Endothelial cell of umbilical vein (primary cell): ENCODE measurements around the gene RRP1B. TPM values are rescaled to one million over a fixed set of nuclear protein-coding genes. Genes with fewer than 3 reads are reported as not detected.
A peak's percentile ranks its signal among the peaks of the same experiment; 100 is the strongest.

ENCODE experiments used
- BruUV-seq: library from RNA; stranded (reverse); fragments of 400-500 nt; replicated peaks from 2 replicates; lab custom pipeline; 2021; lab: Mats Ljungman, UMichigan
- CTCF ChIA-PET: fragments of 300-600, 350-600 bp; sonication (Branson Sonifier 250); formaldehyde crosslinking; loops from one replicate; lab custom pipeline; 2021; ENCODE audit warnings: antibody characterized with exemption, inconsistent platforms; lab: Charles Lee
- POLR2A ChIA-PET: fragments of 300-600, 350-600 bp; sonication (Branson Sonifier 250); formaldehyde crosslinking; loops from one replicate; lab custom pipeline; 2021; ENCODE audit warnings: antibody characterized with exemption, inconsistent platforms; lab: Charles Lee
- DNase-seq: peaks from one replicate; pipeline ENCODE4 v3.0.0-alpha.2; 2011; ENCODE audit warnings: low read depth, low spot score
- FAIRE-seq: peaks from 2 replicates; lab custom pipeline; 2011; peaks lifted over from hg19 to GRCh38; lab: Jason Lieb, UNC
- H2AFZ ChIP-seq: 2 replicates; pipeline ENCODE4 v1.6.0; 2012; ENCODE audit warnings: low read depth, low read length, control low read depth, inconsistent platforms
- H3K27ac ChIP-seq: 2 replicates; pipeline ENCODE4 v1.5.1; 2011; ENCODE audit warnings: low read depth, mild to moderate bottlenecking, control low read depth, low read length, moderate library complexity; ENCODE audit not compliant: insufficient read depth
- H3K27me3 ChIP-seq, 2 experiments: 2 replicates each; pipeline versions ENCODE4 v1.6.0 to v1.6.1; 2011; ENCODE audit warnings: low read length in 2 of 2, mixed read lengths in 1 of 2; ENCODE audit not compliant: control insufficient read depth in 2 of 2, insufficient read depth in 2 of 2
- H3K36me3 ChIP-seq, 2 experiments: 2 replicates in 1 of 2; 3 replicates in 1 of 2; pipeline ENCODE4 v1.5.1; 2011; ENCODE audit warnings: low read length in 2 of 2, mild to moderate bottlenecking in 1 of 2, moderate library complexity in 1 of 2; ENCODE audit not compliant: control insufficient read depth in 2 of 2, insufficient read depth in 2 of 2; ENCODE audit errors: extremely low read depth in 1 of 2
- H3K4me1 ChIP-seq: 3 replicates; pipeline ENCODE4 v1.5.1; 2011; ENCODE audit warnings: mild to moderate bottlenecking, low read length; ENCODE audit not compliant: control insufficient read depth, insufficient read depth; ENCODE audit errors: extremely low read depth
- H3K4me2 ChIP-seq: 2 replicates; pipeline ENCODE4 v1.6.1; 2011; ENCODE audit warnings: low read length, control low read depth, mixed read lengths; ENCODE audit not compliant: insufficient read depth
- H3K4me3 ChIP-seq, 3 experiments: fragments of 200-600 bp in 1 of 3; sonication (generic), shearing (Covaris generic) in 1 of 3; replicated peaks in 1 of 3; 2 replicates each; pipeline ENCODE4 v1.5.1; 2011 to 2016; ENCODE audit warnings: control low read depth in 3 of 3, low read length in 3 of 3, mild to moderate bottlenecking in 2 of 3, inconsistent platforms in 1 of 3, low read depth in 1 of 3, moderate library complexity in 1 of 3; ENCODE audit not compliant: insufficient read depth in 1 of 3
- H3K79me2 ChIP-seq: 2 replicates; pipeline ENCODE4 v1.6.0; 2012; ENCODE audit warnings: low read length, inconsistent platforms; ENCODE audit not compliant: control insufficient read depth, insufficient read depth
- H3K9ac ChIP-seq: replicated peaks from 2 replicates; pipeline ENCODE3; 2011; ENCODE audit warnings: low read length, control low read depth; ENCODE audit not compliant: insufficient read depth; ENCODE audit errors: extremely low read depth
- H3K9me1 ChIP-seq: replicated peaks from 3 replicates; pipeline ENCODE4 v1.6.0; 2011; ENCODE audit warnings: mild to moderate bottlenecking, low read length; ENCODE audit not compliant: control insufficient read depth, insufficient read depth; ENCODE audit errors: extremely low read depth
- H3K9me3 ChIP-seq: replicated peaks from 2 replicates; pipeline ENCODE4 v1.5.1; 2012; ENCODE audit warnings: low read length, inconsistent platforms; ENCODE audit not compliant: control insufficient read depth, insufficient read depth
- H4K20me1 ChIP-seq: replicated peaks from 2 replicates; pipeline ENCODE3; 2011; ENCODE audit warnings: mild to moderate bottlenecking, low read length; ENCODE audit not compliant: control insufficient read depth, insufficient read depth; ENCODE audit errors: extremely low read depth
- CTCF ChIP-seq, 2 donors: IDR thresholded peaks; 1 replicate in 1 of 2; 2 replicates in 1 of 2; pipeline ENCODE4 v1.5.1; 2011; ENCODE audit warnings: low read length in 2 of 2, mild to moderate bottlenecking in 2 of 2, moderate library complexity in 2 of 2, control low read depth in 1 of 2, inconsistent platforms in 1 of 2, low read depth in 1 of 2; ENCODE audit not compliant: insufficient read depth in 1 of 2; ENCODE audit errors: extremely low read depth in 1 of 2
- EZH2 ChIP-seq: IDR thresholded peaks from 2 replicates; pipeline ENCODE4 v1.6.1; 2012; ENCODE audit warnings: borderline replicate concordance, low read depth, mild to moderate bottlenecking, moderate library complexity, low read length, inconsistent platforms; ENCODE audit not compliant: severe bottlenecking
- FOS ChIP-seq: IDR thresholded peaks from 2 replicates; pipeline ENCODE4 v1.6.1; 2011; ENCODE audit warnings: mild to moderate bottlenecking, low read length, moderate library complexity, borderline replicate concordance; ENCODE audit not compliant: insufficient read depth
- GATA2 ChIP-seq: IDR thresholded peaks from 2 replicates; pipeline ENCODE4 v1.7.0; 2011; ENCODE audit warnings: low read depth, mild to moderate bottlenecking, moderate library complexity, mixed read lengths, low read length; ENCODE audit not compliant: insufficient read length, insufficient read depth
- JUN ChIP-seq: IDR thresholded peaks from 2 replicates; pipeline ENCODE4 v1.6.1; 2011; ENCODE audit warnings: borderline replicate concordance, low read depth; ENCODE audit not compliant: insufficient read length, insufficient read depth
- MYC ChIP-seq: IDR thresholded peaks from one replicate; pipeline ENCODE4 v1.6.1; 2011; ENCODE audit warnings: mild to moderate bottlenecking, low read depth, low read length
- POLR2A ChIP-seq: IDR thresholded peaks from 2 replicates; pipeline ENCODE4 v1.6.1; 2012; ENCODE audit warnings: low read depth, mild to moderate bottlenecking, control low read depth, low read length
- POLR2AphosphoS5 ChIP-seq: IDR thresholded peaks from 2 replicates; pipeline ENCODE4 v1.6.1; 2012; ENCODE audit warnings: low read depth, mild to moderate bottlenecking, control low read depth, low read length, moderate library complexity; ENCODE audit not compliant: insufficient read depth
- dilution Hi-C: fragments of 300-500 bp; cut with MboI; formaldehyde crosslinking; loops from one replicate; pipeline ENCODE4 v1.15.0; 2019; ENCODE audit warnings: low sequenced_read_pairs; ENCODE audit not compliant: extremely low pct_ligation_motif_present
- intact Hi-C: fragments of 100-400 bp; cut with micrococcal nuclease; formaldehyde crosslinking; loops from one replicate; pipeline ENCODE4 v1.10.0; 2022
- polyA plus RNA-seq, 4 experiments: library from polyadenylated mRNA; depleted of rRNA in 3 of 4; stranded (reverse) in 3 of 4; unstranded in 1 of 4; fragments of >200 nt; gene quantifications; 2 replicates each; pipeline versions ENCODE4 v1.2.1 to v1.2.3, GENCODE V29; 2011 to 2012; ENCODE audit warnings: missing spikeins in 1 of 4
- total RNA-seq: library from RNA; stranded (reverse); gene quantifications from 2 replicates; pipeline ENCODE4 v1.2.3, GENCODE V29; 2021
- TF ChIP-seq, protein P1 (sequence below): IDR thresholded peaks from 2 replicates; pipeline ENCODE4 v1.6.1; 2011; ENCODE audit not compliant: insufficient read depth, insufficient read length

RRP1B gene
- total and polyA plus RNA-seq, 2 donors (not counting 3 experiments of a cell fraction or from before 2014, with no cell fraction given): 13.0 to 39.9 TPM

- H3K9me1 ChIP-seq: no peaks in the 10 kb centered on the region
- peak overlapping the region; percentile 57 for H3K4me2 ChIP-seq
- no peak overlapping the region for H3K4me3 ChIP-seq
- TF ChIP-seq JUN: no peak
- no peak for TF ChIP-seq GATA2
- no peak for TF ChIP-seq MYC
- TF ChIP-seq EZH2: no peak
- no peak for TF ChIP-seq FOS
- no peak for TF ChIP-seq POLR2A
- TF ChIP-seq POLR2AphosphoS5: no peak
- TF ChIP-seq, protein P1, sequence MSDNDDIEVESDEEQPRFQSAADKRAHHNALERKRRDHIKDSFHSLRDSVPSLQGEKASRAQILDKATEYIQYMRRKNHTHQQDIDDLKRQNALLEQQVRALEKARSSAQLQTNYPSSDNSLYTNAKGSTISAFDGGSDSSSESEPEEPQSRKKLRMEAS: no peak
- no peak for TF ChIP-seq CTCF (IDR thresholded peaks at IDR 0.05; ENCODE audit: extremely low read depth in 1 of 2, insufficient read depth in 1 of 2, low read depth in 1 of 2, low read length in 2 of 2)
- H3K27ac ChIP-seq: no peak overlapping the region
- H3K79me2 ChIP-seq: peaks cover 30% of the 10 kb centered on the region
- FAIRE-seq: no peak
- H3K27me3 ChIP-seq: no peaks in the 10 kb centered on the region
- H3K9me3 ChIP-seq: no peaks in the 10 kb centered on the region
- BruUV-seq: TSS peak; percentile 4
- intact Hi-C loops (no loop called here), dilution Hi-C loops (no loop called here)
- H4K20me1 ChIP-seq: no peaks in the 10 kb centered on the region
- no peak overlapping the region for H2AFZ ChIP-seq
- H3K9ac ChIP-seq: no peak overlapping the region
- POLR2A ChIA-PET: no interaction called here
- CTCF ChIA-PET: interaction anchor here (1.6 kb wide), 2 partner anchors 8 to 69 kb away, joined by 6 read pairs; partner anchors contain the start of gene RRP1
- DNase-seq: no peak
- no peaks in the 10 kb centered on the region for H3K36me3 ChIP-seq
- peaks cover 17% of the 10 kb centered on the region for H3K4me1 ChIP-seq
Measured at GRCh38 chr21:43720539-43721166, 61.3 kb downstream of the RRP1B start.
